Measurements from ENCODE around the gene TSPAN8.

- TF ChIP-seq POLR2A (IDR thresholded peaks at IDR 0.05) (no peak), CTCF (IDR thresholded peaks at IDR 0.05) (peak in 3 of 7 experiments; percentile 22 to 41 (median 37))
These were observed 32.9 kb downstream of the TSPAN8 start for GRCh38 chr12:71124835-71125460.

Measured in body of pancreas (tissue), 4 donors.